Measurements from ENCODE around the gene PDGFRB. TPM values are rescaled to one million over a fixed set of nuclear protein-coding genes. Genes with fewer than 3 reads are reported as not detected.

Gene PDGFRB
- total and polyA plus RNA-seq, 5 donors from 2014 or later, result 0.03 TPM; not detected in 4

DNA sequence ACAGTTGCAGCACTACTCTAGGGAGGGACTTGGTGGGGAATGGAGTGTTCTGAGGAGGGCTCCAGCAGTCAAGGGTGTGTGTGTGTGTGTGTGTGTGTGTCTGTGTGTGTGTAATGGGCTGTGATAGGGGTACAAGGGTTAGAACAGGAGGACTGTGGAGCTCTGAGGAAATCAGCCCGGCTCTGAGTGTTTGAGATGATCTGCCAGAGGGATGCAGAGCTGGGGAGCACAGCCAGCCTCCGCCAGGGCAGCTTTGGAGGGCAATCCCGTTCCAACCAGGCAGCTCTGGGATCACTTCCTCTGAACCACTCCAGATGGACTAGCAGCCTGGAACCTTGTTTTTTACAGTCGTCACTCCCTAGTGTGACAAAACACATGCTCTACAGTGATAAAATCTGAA is 31.3 kb upstream of the PDGFRB start:
- Histone ChIP-seq H3K9me3 (ENCODE audit: control insufficient read depth in 2 of 2, low read length in 2 of 2) (no peaks in the 10 kb centered on the region), H3K27ac (ENCODE audit: insufficient read depth, low read length, poor library complexity, severe bottlenecking) (no peak overlapping the region), H3K27me3 (ENCODE audit: control insufficient read depth, insufficient read depth, low read length) (peaks cover 3% of the 10 kb centered on the region), H3K4me3 (ENCODE audit: low read depth, low read length) (no peak overlapping the region), H3K4me1 (ENCODE audit: control insufficient read depth, insufficient read depth, low read length, poor library complexity, severe bottlenecking) (no peaks in the 10 kb centered on the region), H3K36me3 (ENCODE audit: control insufficient read depth, insufficient read depth, low read length) (no peaks in the 10 kb centered on the region)
- Mint-ChIP-seq H3K36me3 (no peaks in the 10 kb centered on the region), H3K4me1 (no peaks in the 10 kb centered on the region), H3K27me3 (peaks cover 36% of the 10 kb centered on the region), H3K27ac (no peak overlapping the region), H3K9me3 (no peaks in the 10 kb centered on the region), H3K4me3 (no peak overlapping the region)
- ATAC-seq (ENCODE audit: low read depth in 2 of 2) (no peak), DNase-seq (no peak)

DNA sequence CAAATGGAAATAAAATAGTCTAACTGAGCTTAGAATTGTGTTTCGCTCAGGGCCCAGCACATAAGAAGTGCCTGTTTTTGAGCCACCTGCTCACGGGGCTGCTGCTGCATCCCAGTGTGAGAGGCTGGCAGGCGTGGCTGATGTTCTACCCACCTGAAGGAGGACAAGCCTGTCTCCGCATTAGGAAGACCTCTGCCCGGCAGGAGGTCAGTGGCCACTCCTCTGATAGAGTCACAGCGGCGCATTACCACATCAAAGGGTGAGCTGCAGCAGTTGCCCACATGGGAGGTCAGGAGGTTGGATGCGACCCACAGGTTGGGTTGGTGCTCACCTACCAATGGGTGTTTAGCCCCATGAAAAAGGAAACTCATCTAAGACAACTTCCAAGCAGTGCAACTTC is 30.5 kb upstream of the PDGFRB start:
- Histone ChIP-seq H3K9me3 (ENCODE audit: control insufficient read depth in 2 of 2, low read length in 2 of 2) (no peaks in the 10 kb centered on the region), H3K4me1 (ENCODE audit: control insufficient read depth, insufficient read depth, low read length, poor library complexity, severe bottlenecking) (no peaks in the 10 kb centered on the region), H3K27me3 (ENCODE audit: control insufficient read depth, insufficient read depth, low read length) (peaks cover 3% of the 10 kb centered on the region), H3K36me3 (ENCODE audit: control insufficient read depth, insufficient read depth, low read length) (no peaks in the 10 kb centered on the region), H3K4me3 (ENCODE audit: low read depth, low read length) (no peak overlapping the region), H3K27ac (ENCODE audit: insufficient read depth, low read length, poor library complexity, severe bottlenecking) (no peak overlapping the region)
- H3K4me3 Mint-ChIP-seq, result no peak overlapping the region
- H3K9me3 Mint-ChIP-seq, result no peaks in the 10 kb centered on the region
- ATAC-seq (ENCODE audit: low read depth in 2 of 2) (no peak), DNase-seq (no peak)
- peaks cover 32% of the 10 kb centered on the region for H3K27me3 Mint-ChIP-seq
- no peaks in the 10 kb centered on the region for H3K4me1 Mint-ChIP-seq
- H3K27ac Mint-ChIP-seq, result no peak overlapping the region
- no peaks in the 10 kb centered on the region for H3K36me3 Mint-ChIP-seq

- no peaks in the 10 kb centered on the region for H3K9me3 Mint-ChIP-seq
- DNase-seq (no peak), ATAC-seq (ENCODE audit: low read depth in 2 of 2) (no peak)
- H3K27ac Mint-ChIP-seq, result no peak overlapping the region
- Histone ChIP-seq H3K27ac (ENCODE audit: insufficient read depth, low read length, poor library complexity, severe bottlenecking) (no peak overlapping the region), H3K36me3 (ENCODE audit: control insufficient read depth, insufficient read depth, low read length) (no peaks in the 10 kb centered on the region), H3K9me3 (ENCODE audit: control insufficient read depth in 2 of 2, low read length in 2 of 2) (no peaks in the 10 kb centered on the region), H3K4me1 (ENCODE audit: control insufficient read depth, insufficient read depth, low read length, poor library complexity, severe bottlenecking) (no peaks in the 10 kb centered on the region), H3K27me3 (ENCODE audit: control insufficient read depth, insufficient read depth, low read length) (peaks cover 3% of the 10 kb centered on the region), H3K4me3 (ENCODE audit: low read depth, low read length) (no peak overlapping the region)
- no peaks in the 10 kb centered on the region for H3K36me3 Mint-ChIP-seq
- H3K4me3 Mint-ChIP-seq, result no peak overlapping the region
- peaks cover 27% of the 10 kb centered on the region for H3K27me3 Mint-ChIP-seq
- no peaks in the 10 kb centered on the region for H3K4me1 Mint-ChIP-seq
Observed at GRCh38 chr5:150184990-150185912, 29.6 kb upstream of the PDGFRB start.

- Mint-ChIP-seq H3K36me3 (no peaks in the 10 kb centered on the region), H3K27ac (no peak overlapping the region), H3K4me1 (no peaks in the 10 kb centered on the region), H3K27me3 (peaks cover 20% of the 10 kb centered on the region), H3K9me3 (no peaks in the 10 kb centered on the region), H3K4me3 (no peak overlapping the region)
- Histone ChIP-seq H3K9me3 (ENCODE audit: control insufficient read depth in 2 of 2, low read length in 2 of 2) (no peaks in the 10 kb centered on the region), H3K4me3 (ENCODE audit: low read depth, low read length) (no peak overlapping the region), H3K27ac (ENCODE audit: insufficient read depth, low read length, poor library complexity, severe bottlenecking) (no peak overlapping the region), H3K36me3 (ENCODE audit: control insufficient read depth, insufficient read depth, low read length) (no peaks in the 10 kb centered on the region), H3K4me1 (ENCODE audit: control insufficient read depth, insufficient read depth, low read length, poor library complexity, severe bottlenecking) (no peaks in the 10 kb centered on the region), H3K27me3 (ENCODE audit: control insufficient read depth, insufficient read depth, low read length) (no peaks in the 10 kb centered on the region)
- ATAC-seq (ENCODE audit: low read depth in 2 of 2) (no peak), DNase-seq (no peak)
Observed at GRCh38 chr5:150184006-150184405, 28.4 kb upstream of the PDGFRB start.

DNA sequence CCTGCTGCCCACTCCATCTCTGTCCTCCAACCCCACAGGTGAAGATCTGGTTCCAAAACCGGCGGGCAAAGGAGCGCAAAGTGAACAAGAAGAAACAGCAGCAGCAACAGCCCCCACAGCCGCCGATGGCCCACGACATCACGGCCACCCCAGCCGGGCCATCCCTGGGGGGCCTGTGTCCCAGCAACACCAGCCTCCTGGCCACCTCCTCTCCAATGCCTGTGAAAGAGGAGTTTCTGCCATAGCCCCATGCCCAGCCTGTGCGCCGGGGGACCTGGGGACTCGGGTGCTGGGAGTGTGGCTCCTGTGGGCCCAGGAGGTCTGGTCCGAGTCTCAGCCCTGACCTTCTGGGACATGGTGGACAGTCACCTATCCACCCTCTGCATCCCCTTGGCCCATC is 27.8 kb upstream of the PDGFRB start:
- Mint-ChIP-seq H3K4me3 (no peak overlapping the region), H3K27ac (no peak overlapping the region), H3K27me3 (peaks cover 21% of the 10 kb centered on the region), H3K9me3 (no peaks in the 10 kb centered on the region), H3K36me3 (no peaks in the 10 kb centered on the region), H3K4me1 (no peaks in the 10 kb centered on the region)
- DNase-seq (no peak), ATAC-seq (ENCODE audit: low read depth in 2 of 2) (no peak)
- Histone ChIP-seq H3K27me3 (ENCODE audit: control insufficient read depth, insufficient read depth, low read length) (no peaks in the 10 kb centered on the region), H3K36me3 (ENCODE audit: control insufficient read depth, insufficient read depth, low read length) (no peaks in the 10 kb centered on the region), H3K27ac (ENCODE audit: insufficient read depth, low read length, poor library complexity, severe bottlenecking) (no peak overlapping the region), H3K4me1 (ENCODE audit: control insufficient read depth, insufficient read depth, low read length, poor library complexity, severe bottlenecking) (no peaks in the 10 kb centered on the region), H3K4me3 (ENCODE audit: low read depth, low read length) (no peak overlapping the region), H3K9me3 (ENCODE audit: control insufficient read depth in 2 of 2, low read length in 2 of 2) (no peaks in the 10 kb centered on the region)

DNA sequence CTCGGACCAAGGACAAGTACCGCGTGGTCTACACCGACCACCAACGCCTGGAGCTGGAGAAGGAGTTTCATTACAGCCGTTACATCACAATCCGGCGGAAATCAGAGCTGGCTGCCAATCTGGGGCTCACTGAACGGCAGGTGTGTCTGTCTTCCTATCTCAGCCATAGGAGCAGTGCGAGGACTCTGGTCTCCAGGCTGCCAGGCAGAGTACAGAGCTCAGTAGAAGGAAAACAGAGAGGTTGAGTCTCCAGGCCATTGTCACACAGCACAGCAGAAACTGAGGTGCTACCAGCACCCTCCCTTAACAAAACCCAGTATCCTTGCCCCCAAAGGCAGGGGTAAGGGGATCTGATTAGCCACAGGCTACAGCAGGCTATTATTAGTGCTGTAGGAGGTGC is 27.1 kb upstream of the PDGFRB start:
- no peaks in the 10 kb centered on the region for H3K36me3 Mint-ChIP-seq

DNA sequence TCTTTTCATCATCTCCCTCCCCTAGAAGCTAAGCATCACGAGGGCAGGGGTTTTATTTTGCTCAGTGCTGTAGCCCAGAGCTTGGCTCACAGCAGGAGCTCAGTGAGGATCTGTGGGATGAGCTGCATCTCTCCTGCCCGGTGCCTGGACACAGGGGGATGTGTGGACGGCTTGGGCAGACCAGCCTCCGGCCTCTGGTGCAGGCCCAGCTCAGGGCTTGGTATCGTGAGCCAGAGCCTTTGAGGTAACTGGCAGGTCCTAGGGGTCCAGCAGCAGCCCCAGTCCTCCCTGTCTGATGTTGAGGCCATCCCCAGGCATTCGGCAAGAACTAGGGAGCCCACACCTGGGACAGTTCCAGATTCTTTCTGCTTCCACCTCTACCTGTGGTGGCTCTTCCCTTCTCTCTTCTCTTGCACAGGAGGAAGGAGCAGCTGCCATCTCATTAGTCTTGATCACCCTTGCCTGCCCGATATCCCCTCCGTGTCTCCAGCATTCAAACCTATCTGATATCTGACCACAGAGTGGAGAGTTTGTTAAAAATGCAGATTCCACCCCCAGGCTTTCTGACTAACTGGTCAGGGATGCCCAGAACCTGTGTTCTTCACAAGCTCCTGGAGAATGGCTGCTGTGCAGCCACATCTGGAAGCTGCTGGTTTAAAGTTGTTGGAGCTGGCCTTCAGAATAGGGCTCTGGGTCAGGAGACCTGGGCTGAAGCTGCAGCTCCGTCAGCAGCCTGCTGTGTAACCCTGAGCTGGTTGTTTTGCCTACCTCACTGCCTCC is 26.3 kb upstream of the PDGFRB start:
- Histone ChIP-seq H3K4me3 (ENCODE audit: low read depth, low read length) (no peak overlapping the region), H3K36me3 (ENCODE audit: control insufficient read depth, insufficient read depth, low read length) (no peaks in the 10 kb centered on the region), H3K4me1 (ENCODE audit: control insufficient read depth, insufficient read depth, low read length, poor library complexity, severe bottlenecking) (no peaks in the 10 kb centered on the region), H3K27me3 (ENCODE audit: control insufficient read depth, insufficient read depth, low read length) (no peaks in the 10 kb centered on the region), H3K27ac (ENCODE audit: insufficient read depth, low read length, poor library complexity, severe bottlenecking) (no peak overlapping the region), H3K9me3 (ENCODE audit: control insufficient read depth in 2 of 2, low read length in 2 of 2) (no peaks in the 10 kb centered on the region)
- DNase-seq (no peak), ATAC-seq (ENCODE audit: low read depth in 2 of 2) (no peak)
- no peaks in the 10 kb centered on the region for H3K4me1 Mint-ChIP-seq
- H3K36me3 Mint-ChIP-seq, result no peaks in the 10 kb centered on the region
- H3K9me3 Mint-ChIP-seq, result no peaks in the 10 kb centered on the region
- H3K27ac Mint-ChIP-seq, result no peak overlapping the region
- H3K27me3 Mint-ChIP-seq, result peaks cover 15% of the 10 kb centered on the region
- no peak overlapping the region for H3K4me3 Mint-ChIP-seq

More for the DNA sequence above, 27.1 kb upstream of the PDGFRB start:
- H3K27me3 Mint-ChIP-seq, result peaks cover 22% of the 10 kb centered on the region
- no peak overlapping the region for H3K27ac Mint-ChIP-seq
- Histone ChIP-seq H3K36me3 (ENCODE audit: control insufficient read depth, insufficient read depth, low read length) (no peaks in the 10 kb centered on the region), H3K27ac (ENCODE audit: insufficient read depth, low read length, poor library complexity, severe bottlenecking) (no peak overlapping the region), H3K4me1 (ENCODE audit: control insufficient read depth, insufficient read depth, low read length, poor library complexity, severe bottlenecking) (no peaks in the 10 kb centered on the region), H3K4me3 (ENCODE audit: low read depth, low read length) (no peak overlapping the region), H3K27me3 (ENCODE audit: control insufficient read depth, insufficient read depth, low read length) (no peaks in the 10 kb centered on the region), H3K9me3 (ENCODE audit: control insufficient read depth in 2 of 2, low read length in 2 of 2) (no peaks in the 10 kb centered on the region)
- H3K4me3 Mint-ChIP-seq, result peak overlapping the region in 1 of 4 donors; percentile 51
- H3K4me1 Mint-ChIP-seq, result no peaks in the 10 kb centered on the region
- DNase-seq (no peak), ATAC-seq (ENCODE audit: low read depth in 2 of 2) (no peak)
- H3K9me3 Mint-ChIP-seq, result no peaks in the 10 kb centered on the region
